HFFc6 (cell line): ENCODE measurements around the gene ST3GAL5. TPM values are rescaled to one million over a fixed set of nuclear protein-coding genes. Genes with fewer than 3 reads are reported as not detected.

Experiments used
- DNase-seq: peaks from one replicate; pipeline ENCODE4 v3.0.0-alpha.2; 2018
- H3K27ac Mint-ChIP-seq: 2 replicates; pipeline ENCODE4 v1.8.0; 2020; ENCODE audit warnings: mild to moderate bottlenecking, mixed read lengths
- H3K27me3 Mint-ChIP-seq: 2 replicates; pipeline ENCODE4 v1.8.0; 2021; ENCODE audit warnings: mild to moderate bottlenecking, moderate library complexity, mixed read lengths; ENCODE audit not compliant: insufficient read depth
- H3K36me3 Mint-ChIP-seq: 2 replicates; pipeline ENCODE4 v1.8.0; 2021; ENCODE audit warnings: low read depth, mixed read lengths
- H3K4me1 Mint-ChIP-seq: 2 replicates; pipeline ENCODE4 v1.8.0; 2020; ENCODE audit warnings: low read depth, mixed read lengths
- H3K4me3 Mint-ChIP-seq: 2 replicates; pipeline ENCODE4 v1.8.0; 2020; ENCODE audit warnings: mild to moderate bottlenecking, moderate library complexity, mixed read lengths
- H3K9me3 Mint-ChIP-seq: 2 replicates; pipeline ENCODE4 v1.8.0; 2020; ENCODE audit warnings: mild to moderate bottlenecking, mixed read lengths
- total RNA-seq, 6 experiments: library from RNA; stranded (reverse); fragmentation: NEBNext Ultra II Directional; extraction: Animal tissue kit (Norgen Biotek cat#: 25700); gene quantifications; 2 replicates in 1 of 6; 3 replicates in 5 of 6; pipeline ENCODE4 v1.2.3, GENCODE V29; 2021
- TF ChIP-seq, protein P1 (sequence below): fragments of 200-600 bp; sonication (generic); IDR thresholded peaks from 2 replicates; pipeline ENCODE4 v1.5.0; 2021; ENCODE audit warnings: antibody characterized with exemption, mild to moderate bottlenecking

The ST3GAL5 gene
- total RNA-seq, 6 experiments from 2014 or later: 12.7 to 17.4 (median 15.2) TPM

DNA sequence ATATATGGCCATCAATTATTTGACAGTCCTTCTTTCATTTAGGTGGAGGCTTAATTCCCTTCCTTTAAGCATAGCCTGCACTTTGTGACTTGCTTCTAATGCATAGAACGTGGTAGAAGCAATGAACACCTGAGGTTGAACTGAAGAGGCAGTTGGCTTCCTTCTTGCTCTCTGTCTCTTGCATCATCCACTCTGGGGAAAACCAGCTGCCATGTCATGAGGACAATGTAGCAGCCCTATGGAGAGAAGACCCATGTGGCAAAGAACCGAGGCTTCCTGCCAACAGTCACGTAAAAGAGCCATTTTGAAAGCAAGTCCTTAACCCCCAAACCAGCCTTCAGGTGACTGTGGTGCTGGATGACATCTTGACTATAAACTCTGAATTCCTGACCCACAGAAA, 88.2 kb downstream of the ST3GAL5 start:
- Mint-ChIP-seq H3K27ac (no peak overlapping the region), H3K9me3 (no peaks in the 10 kb centered on the region; the same call in 1 of the 2 replicates), H3K36me3 (peaks cover 9% of the 10 kb centered on the region; the same call in 1 of the 2 replicates), H3K4me1 (peaks cover 38% of the 10 kb centered on the region), H3K27me3 (peaks cover 5% of the 10 kb centered on the region), H3K4me3 (no peak overlapping the region)
- TF ChIP-seq, protein P1, sequence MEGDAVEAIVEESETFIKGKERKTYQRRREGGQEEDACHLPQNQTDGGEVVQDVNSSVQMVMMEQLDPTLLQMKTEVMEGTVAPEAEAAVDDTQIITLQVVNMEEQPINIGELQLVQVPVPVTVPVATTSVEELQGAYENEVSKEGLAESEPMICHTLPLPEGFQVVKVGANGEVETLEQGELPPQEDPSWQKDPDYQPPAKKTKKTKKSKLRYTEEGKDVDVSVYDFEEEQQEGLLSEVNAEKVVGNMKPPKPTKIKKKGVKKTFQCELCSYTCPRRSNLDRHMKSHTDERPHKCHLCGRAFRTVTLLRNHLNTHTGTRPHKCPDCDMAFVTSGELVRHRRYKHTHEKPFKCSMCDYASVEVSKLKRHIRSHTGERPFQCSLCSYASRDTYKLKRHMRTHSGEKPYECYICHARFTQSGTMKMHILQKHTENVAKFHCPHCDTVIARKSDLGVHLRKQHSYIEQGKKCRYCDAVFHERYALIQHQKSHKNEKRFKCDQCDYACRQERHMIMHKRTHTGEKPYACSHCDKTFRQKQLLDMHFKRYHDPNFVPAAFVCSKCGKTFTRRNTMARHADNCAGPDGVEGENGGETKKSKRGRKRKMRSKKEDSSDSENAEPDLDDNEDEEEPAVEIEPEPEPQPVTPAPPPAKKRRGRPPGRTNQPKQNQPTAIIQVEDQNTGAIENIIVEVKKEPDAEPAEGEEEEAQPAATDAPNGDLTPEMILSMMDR: no peak
- no peak for DNase-seq

DNA sequence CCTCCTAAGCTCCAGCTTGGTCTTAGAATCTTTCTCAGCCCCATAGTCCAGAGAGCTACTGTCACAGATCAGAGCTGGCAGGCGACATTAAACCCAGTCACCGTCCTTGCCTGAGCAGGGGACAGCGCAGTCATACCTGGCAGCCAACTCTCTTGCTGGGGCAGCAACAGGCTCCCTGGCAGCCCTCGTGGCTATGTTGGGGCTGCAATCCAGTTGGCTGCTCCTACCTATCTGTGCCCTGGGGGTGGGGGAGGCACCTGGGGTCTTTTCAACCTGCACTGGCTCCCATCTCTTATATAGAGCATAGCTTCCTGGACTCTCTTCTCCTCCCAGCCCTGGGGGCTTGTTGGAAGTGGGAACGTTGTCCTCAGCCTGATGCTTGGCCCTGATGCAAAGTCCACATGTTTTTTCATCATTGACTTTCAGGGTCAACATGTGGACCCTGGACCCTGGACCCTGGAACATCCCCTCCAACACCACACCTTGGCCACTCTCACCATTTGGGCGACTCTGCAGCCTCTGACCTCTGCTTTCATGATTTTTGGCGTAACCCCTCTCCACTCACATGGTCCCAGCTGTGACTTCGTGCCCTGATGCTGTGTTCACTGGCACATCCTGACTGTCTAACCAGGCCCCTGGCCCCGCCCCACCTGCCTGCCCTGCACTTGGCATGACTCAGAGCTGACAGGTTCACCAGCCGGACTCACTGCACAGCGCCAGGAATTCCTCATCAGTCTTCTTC, 89.4 kb downstream of the ST3GAL5 start:
- Mint-ChIP-seq H3K9me3 (no peaks in the 10 kb centered on the region; the same call in 1 of the 2 replicates), H3K36me3 (peaks cover 9% of the 10 kb centered on the region; the same call in 1 of the 2 replicates), H3K4me3 (no peak overlapping the region), H3K27me3 (peaks cover 6% of the 10 kb centered on the region; the same call in 1 of the 2 replicates), H3K4me1 (peaks cover 38% of the 10 kb centered on the region), H3K27ac (no peak overlapping the region)
- DNase-seq: no peak
- TF ChIP-seq, protein P1: no peak

DNA sequence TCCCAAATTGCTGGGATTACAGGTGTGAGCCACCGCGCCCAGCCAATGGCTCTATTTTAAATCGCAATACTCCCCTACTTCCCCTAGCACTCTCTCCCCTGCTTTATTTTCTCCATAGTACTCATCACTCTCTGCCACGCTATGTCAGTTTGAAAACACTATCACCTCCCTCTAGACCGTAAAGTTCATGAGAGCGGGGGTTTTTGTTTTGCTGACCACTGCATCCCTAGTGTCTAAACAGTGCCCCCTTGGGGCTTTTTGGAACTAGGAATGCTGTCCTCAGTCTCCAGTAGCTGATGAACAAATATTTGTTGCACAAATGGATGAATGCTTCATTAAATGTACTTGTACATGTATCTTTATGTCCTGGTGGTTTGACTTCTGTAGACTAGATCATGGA, 90.9 kb downstream of the ST3GAL5 start:
- Mint-ChIP-seq H3K4me3 (no peak overlapping the region), H3K9me3 (no peaks in the 10 kb centered on the region; the same call in 1 of the 2 replicates), H3K4me1 (peaks cover 51% of the 10 kb centered on the region), H3K27me3 (peaks cover 6% of the 10 kb centered on the region; the same call in 1 of the 2 replicates), H3K27ac (no peak overlapping the region), H3K36me3 (peaks cover 9% of the 10 kb centered on the region; the same call in 1 of the 2 replicates)
- DNase-seq: peak; percentile 10
- TF ChIP-seq, protein P1: peak; percentile 74

DNA sequence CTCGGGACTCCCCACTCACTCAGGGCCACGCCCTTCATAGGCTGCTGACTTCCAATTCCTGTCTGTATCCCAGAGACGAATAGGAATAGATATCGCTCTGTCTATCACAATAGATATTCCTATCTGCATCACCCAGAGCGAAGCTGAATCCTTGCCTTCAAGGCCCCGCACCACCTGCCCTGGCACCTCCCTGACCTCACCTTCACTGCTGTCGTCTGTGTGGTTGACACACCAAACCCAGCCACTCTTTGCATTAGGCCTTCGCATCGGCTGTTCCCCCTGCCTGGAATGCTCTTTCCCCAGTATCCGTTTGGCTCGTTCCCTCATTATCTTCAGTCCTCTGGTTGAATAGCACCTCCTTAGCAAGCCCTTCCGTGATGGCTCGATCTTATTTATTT, 91.5 kb downstream of the ST3GAL5 start:
- H3K36me3 Mint-ChIP-seq: peaks cover 14% of the 10 kb centered on the region; the same call in 1 of the 2 replicates
- no peaks in the 10 kb centered on the region; the same call in 1 of the 2 replicates for H3K9me3 Mint-ChIP-seq
- H3K4me1 Mint-ChIP-seq: peaks cover 53% of the 10 kb centered on the region
- no peak overlapping the region for H3K27ac Mint-ChIP-seq
- H3K4me3 Mint-ChIP-seq: no peak overlapping the region
- DNase-seq: no peak
- TF ChIP-seq, protein P1: no peak
- H3K27me3 Mint-ChIP-seq: peaks cover 6% of the 10 kb centered on the region; the same call in 1 of the 2 replicates

DNA sequence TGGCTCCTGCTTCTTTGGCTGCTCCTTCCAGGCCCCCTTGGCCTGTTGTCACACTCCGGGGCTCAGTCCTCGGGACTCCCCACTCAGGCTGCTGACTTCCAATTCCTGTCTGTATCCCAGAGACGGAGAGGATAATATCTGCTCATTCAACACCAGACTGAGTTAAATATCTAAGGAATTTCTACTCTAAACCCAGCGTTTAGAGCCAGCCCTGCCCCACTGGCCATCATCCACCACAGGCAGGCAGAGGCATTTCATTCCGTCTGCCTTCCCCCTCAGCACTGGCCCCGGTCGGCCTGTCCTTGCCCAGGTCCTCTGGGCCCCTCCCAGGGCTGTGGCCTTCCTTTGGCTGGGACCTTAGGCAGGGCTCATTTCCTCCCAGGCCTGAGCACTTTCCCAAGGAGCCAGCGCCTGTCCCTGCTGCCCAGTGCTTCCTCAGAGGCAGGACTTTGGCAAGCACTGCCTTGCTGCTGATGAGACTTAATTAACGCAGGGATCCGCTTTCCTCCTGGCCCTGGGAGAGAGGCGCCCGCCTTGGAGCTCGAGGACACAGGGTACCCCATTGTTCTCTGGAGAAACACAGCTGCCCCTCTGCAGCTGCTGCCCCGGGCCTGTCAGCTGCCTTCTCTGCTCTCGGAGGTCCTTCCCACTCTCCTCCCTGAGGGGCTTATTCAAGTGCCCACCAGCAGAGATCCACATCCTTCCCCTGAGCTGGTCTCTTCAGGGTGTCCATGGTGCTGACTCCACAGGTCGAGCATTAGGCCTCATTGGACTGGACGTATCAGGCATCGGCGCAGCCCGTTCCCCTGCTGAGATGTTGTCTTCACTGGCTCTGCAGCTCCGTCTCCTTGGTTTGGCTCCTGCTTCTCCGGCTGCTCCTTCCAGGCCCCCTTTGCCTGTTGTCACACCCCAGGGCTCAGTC, 92.2 kb downstream of the ST3GAL5 start:
- peaks cover 59% of the 10 kb centered on the region for H3K4me1 Mint-ChIP-seq
- no peak overlapping the region for H3K27ac Mint-ChIP-seq
- H3K4me3 Mint-ChIP-seq: no peak overlapping the region
- TF ChIP-seq, protein P1: no peak
- no peaks in the 10 kb centered on the region for H3K9me3 Mint-ChIP-seq
- peaks cover 6% of the 10 kb centered on the region; the same call in 1 of the 2 replicates for H3K27me3 Mint-ChIP-seq
- DNase-seq: no peak
- peaks cover 14% of the 10 kb centered on the region; the same call in 1 of the 2 replicates for H3K36me3 Mint-ChIP-seq
